Right lobe of liver (tissue), 6 donors: ENCODE data around the gene ARHGEF12. TPM values are rescaled to one million over a fixed set of nuclear protein-coding genes. Genes with fewer than 3 reads are reported as not detected.
A peak's percentile ranks its signal among the peaks of the same experiment; 100 is the strongest.

Experiments used
- ATAC-seq, 4 donors: fragments of 200-7000 bp; cut with Tn5 transposase; one replicate each; pipeline ENCODE4 v1.9.1; 2020; ENCODE audit warnings: mild to moderate bottlenecking in 4 of 4, moderate library complexity in 4 of 4
- DNase-seq, 3 donors: peaks; one replicate each; pipeline ENCODE4 v3.0.0-alpha.2; 2020
- H3K27ac ChIP-seq, 3 donors: fragments of 200-600 bp; one replicate each; pipeline ENCODE4 v1.8.0; 2022
- H3K27me3 ChIP-seq, 2 donors: fragments of 200-600 bp; one replicate each; pipeline ENCODE4 v1.8.0; 2022
- H3K36me3 ChIP-seq, 4 donors: fragments of 200-600 bp; sonication (generic) in 1 of 4; one replicate each; pipeline versions ENCODE4 v1.5.1 to v1.8.0; 2017 to 2022; ENCODE audit warnings: control low read depth in 1 of 4
- H3K4me1 ChIP-seq, 4 donors: fragments of 200-600 bp; sonication (generic) in 1 of 4; one replicate each; pipeline versions ENCODE4 v1.5.1 to v1.8.0; 2017 to 2022; ENCODE audit warnings: control low read depth in 1 of 4
- H3K4me3 ChIP-seq, 3 donors: fragments of 200-600 bp; one replicate each; pipeline ENCODE4 v1.8.0; 2022
- H3K9me3 ChIP-seq, 4 donors: fragments of 200-600 bp; sonication (generic) in 1 of 4; one replicate each; pipeline versions ENCODE4 v1.5.1 to v1.8.0; 2017 to 2022; ENCODE audit warnings: control low read depth in 1 of 4
- CTCF ChIP-seq, 4 donors: fragments of 200-600 bp in 3 of 4; fragments of 450-650 bp in 1 of 4; IDR thresholded peaks; one replicate each; pipeline versions ENCODE4 v1.5.1 to v1.8.0; 2016 to 2022; ENCODE audit warnings: antibody characterized with exemption in 4 of 4, mild to moderate bottlenecking in 2 of 4
- POLR2A ChIP-seq: fragments of 450-650 bp; IDR thresholded peaks from one replicate; pipeline ENCODE4 v1.6.1; 2017; ENCODE audit warnings: antibody characterized with exemption, mild to moderate bottlenecking
- WGBS: methylation state at CpG from one replicate; pipeline ENCODE4 v1.1.6; 2018; ENCODE audit warnings: low coverage, low lambda C conversion rate; ENCODE audit not compliant: insufficient coverage; ENCODE audit errors: missing lambda C conversion rate; 5-methylcytosine and 5-hydroxymethylcytosine counted together
- intact Hi-C, 2 donors: fragments of 100-400 bp; cut with DNase I; formaldehyde crosslinking; loops; one replicate each; pipeline versions ENCODE4 v1.11.2 to v1.14.1; 2022
- total RNA-seq, 6 experiments: library from RNA; depleted of rRNA in 2 of 6; stranded (reverse); fragments of >200 nt in 2 of 6; fragmentation: NEBNext Ultra II Directional in 3 of 6; extraction: Animal tissue kit (Norgen Biotek cat#: 25700) in 3 of 6; gene quantifications; one replicate each; pipeline versions ENCODE4 v1.1.0 to v1.2.4, GENCODE V29; 2016 to 2023
- donor health status: DM: no; HTN: yes; CAD: no.
- donor health status: DM: no; HTN: no; CAD: no.
- donor health status: DM: no; HTN: no; CAD: no.
- donor health status: DM: no; HTN: yes; CAD: no.
- donor health status: DM: no; HTN: yes; CAD: no.

The ARHGEF12 gene
- total RNA-seq, 6 experiments from 2014 or later = 75.1 to 113 (median 94.0) TPM

- TF ChIP-seq POLR2A (no peak), CTCF (IDR thresholded peaks at IDR 0.05) (no peak)
- no peak overlapping the region for H3K4me3 ChIP-seq
- peaks cover 0 to 54% (median 19%) of the 10 kb centered on the region in 4 donors for H3K4me1 ChIP-seq
- WGBS = 10% methylated on average over 2 of the region's 2 CpGs
- ATAC-seq (no peak), DNase-seq (no peak)
- no peaks in the 10 kb centered on the region for H3K36me3 ChIP-seq
- intact Hi-C loops = no loop called here
- no peaks in the 10 kb centered on the region for H3K9me3 ChIP-seq
- peak overlapping the region; percentile 95 to 99 (median 97) for H3K27ac ChIP-seq
- no peaks in the 10 kb centered on the region for H3K27me3 ChIP-seq
These were observed 4.3 kb downstream of the ARHGEF12 start for GRCh38 chr11:120340529-120340928.

GRCh38 chr11:120342226-120342625 lies 6.0 kb downstream of the ARHGEF12 start:
- Histone ChIP-seq H3K27ac (peak overlapping the region in 1 of 3 donors; percentile 8), H3K36me3 (no peaks in the 10 kb centered on the region), H3K9me3 (no peaks in the 10 kb centered on the region), H3K4me3 (no peak overlapping the region), H3K4me1 (peaks cover 0 to 68% (median 22%) of the 10 kb centered on the region in 4 donors), H3K27me3 (no peaks in the 10 kb centered on the region)
- intact Hi-C loops = no loop called here
- 56% methylated on average over 3 of the region's 3 CpGs for WGBS
- TF ChIP-seq POLR2A (no peak), CTCF (IDR thresholded peaks at IDR 0.05) (no peak)
- ATAC-seq (no peak), DNase-seq (no peak)

- Histone ChIP-seq H3K36me3 (no peaks in the 10 kb centered on the region), H3K9me3 (no peaks in the 10 kb centered on the region), H3K27me3 (no peaks in the 10 kb centered on the region), H3K27ac (no peak overlapping the region), H3K4me1 (peaks cover 0 to 72% (median 22%) of the 10 kb centered on the region in 4 donors), H3K4me3 (no peak overlapping the region)
- 45% methylated on average over 3 of the region's 3 CpGs for WGBS
- ATAC-seq = no peak
- no peak for TF ChIP-seq CTCF (IDR thresholded peaks at IDR 0.05)
- no peak for TF ChIP-seq POLR2A
- no peak for DNase-seq
- intact Hi-C loops = no loop called here
These were observed 6.5 kb downstream of the ARHGEF12 start for GRCh38 chr11:120342678-120343077.

GRCh38 chr11:120343429-120343828 lies 7.2 kb downstream of the ARHGEF12 start:
- H3K36me3 ChIP-seq = no peaks in the 10 kb centered on the region
- H3K4me3 ChIP-seq = no peak overlapping the region
- no peaks in the 10 kb centered on the region for H3K27me3 ChIP-seq
- DNase-seq (no peak), ATAC-seq (peak; percentile 2 to 41 (median 26))
- intact Hi-C loops = no loop called here
- no peaks in the 10 kb centered on the region for H3K9me3 ChIP-seq
- no peak for TF ChIP-seq POLR2A
- TF ChIP-seq CTCF (IDR thresholded peaks at IDR 0.05) = no peak
- H3K4me1 ChIP-seq = peaks cover 0 to 80% (median 22%) of the 10 kb centered on the region in 4 donors
- H3K27ac ChIP-seq = peak overlapping the region in 1 of 3 donors; percentile 3
- 49% methylated on average over 2 of the region's 2 CpGs for WGBS
